HG02623 (cell line): ENCODE measurements around the gene DAPK1.
"Not testable (repeated sequence)": the region's sequence is repeated elsewhere in the genome, so short reads cannot be mapped to it uniquely, and the experiment has no call there.

Experiments used
- ATAC-seq: cut with Tn5 transposase; IDR thresholded peaks from one replicate; pipeline ENCODE4 v1.9.1; 2021; ENCODE audit warnings: moderate library complexity; ENCODE audit not compliant: unreplicated experiment

DAPK1 gene

DNA sequence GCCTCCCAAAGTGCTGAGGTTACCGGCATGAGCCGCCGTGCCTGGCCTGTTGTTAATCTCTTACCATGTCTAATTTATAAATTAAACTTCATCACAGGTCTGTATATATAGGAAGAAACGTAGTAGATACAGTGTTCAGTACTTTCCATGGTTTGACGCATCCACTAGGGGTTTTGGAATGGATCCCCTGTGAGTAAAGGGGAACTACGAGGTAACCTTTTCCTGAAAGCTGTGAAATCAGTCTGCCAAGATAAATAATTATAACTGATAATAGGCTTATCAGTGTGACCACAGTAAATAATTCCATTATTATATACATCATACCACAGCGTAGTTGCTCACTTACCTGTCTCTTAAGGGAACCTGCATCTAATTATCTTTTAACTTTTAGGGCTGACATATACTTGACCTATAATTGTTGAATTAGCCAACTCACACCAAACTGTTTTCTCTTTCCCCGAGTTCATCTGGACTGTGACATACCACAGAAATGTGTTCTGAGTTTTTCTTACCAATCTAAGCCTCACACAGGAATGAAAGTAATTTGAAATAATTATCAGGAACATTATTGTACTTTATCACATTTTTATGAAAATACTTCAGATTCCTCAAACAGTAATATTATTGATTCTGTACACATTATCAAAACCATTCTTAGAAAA is 42.9 kb downstream of the DAPK1 start:
- ATAC-seq, result no peak

DNA sequence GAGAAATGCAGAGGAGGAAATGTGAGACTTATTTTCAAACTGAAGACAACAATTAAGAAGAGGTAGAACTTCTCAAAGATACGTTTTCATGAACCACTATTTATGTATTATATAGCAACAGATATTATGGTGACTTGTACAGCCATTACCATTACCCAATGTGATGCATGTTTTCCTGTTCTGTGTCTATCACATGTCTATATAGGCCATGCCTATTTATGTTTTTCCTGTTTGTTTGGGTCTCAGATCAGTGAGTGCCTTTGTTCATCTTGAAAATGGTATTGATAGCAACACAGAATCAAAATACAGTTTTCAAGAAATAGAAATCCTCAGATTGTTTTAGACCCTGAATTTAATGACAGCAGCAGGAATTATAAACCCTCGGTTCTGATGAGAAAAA is 44.0 kb downstream of the DAPK1 start:
- ATAC-seq, result no peak

DNA sequence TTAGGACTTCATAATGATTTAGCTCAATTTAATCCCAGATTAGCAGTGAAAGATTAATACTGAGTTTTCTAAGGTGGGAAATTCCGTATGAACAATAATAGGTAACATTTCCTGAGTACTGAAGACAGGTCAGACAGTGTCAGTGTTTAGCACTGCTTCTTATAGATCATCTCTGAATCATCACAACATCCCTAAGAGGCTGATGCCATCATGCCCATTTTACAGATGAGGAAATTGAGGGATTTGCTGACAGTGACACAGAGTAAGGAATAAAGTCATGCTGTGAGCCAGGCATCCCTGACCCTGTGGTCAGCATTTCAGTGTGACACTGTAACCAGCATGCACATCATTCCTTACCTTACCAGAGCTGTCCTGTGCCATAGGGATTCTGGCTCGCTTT is 44.5 kb downstream of the DAPK1 start:
- no peak for ATAC-seq

DNA sequence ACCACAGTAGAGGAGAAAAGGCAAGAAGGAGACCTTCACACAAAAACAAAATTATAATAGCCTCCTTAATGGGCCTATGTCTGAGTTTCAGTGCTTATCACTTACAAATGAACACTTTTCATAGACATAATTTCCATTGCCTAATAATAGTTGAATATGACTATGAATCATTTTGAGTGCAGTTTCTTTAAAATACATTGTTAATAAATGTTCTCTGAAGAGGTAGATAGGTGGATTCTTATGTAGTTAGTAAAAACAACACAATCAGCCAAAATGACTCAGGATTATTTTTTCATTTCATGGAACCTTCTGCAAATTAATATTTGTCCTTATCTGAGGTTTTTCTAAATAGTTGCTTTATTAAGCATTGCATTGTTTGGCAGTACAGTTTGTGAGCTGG is 45.6 kb downstream of the DAPK1 start:
- no peak for ATAC-seq

DNA sequence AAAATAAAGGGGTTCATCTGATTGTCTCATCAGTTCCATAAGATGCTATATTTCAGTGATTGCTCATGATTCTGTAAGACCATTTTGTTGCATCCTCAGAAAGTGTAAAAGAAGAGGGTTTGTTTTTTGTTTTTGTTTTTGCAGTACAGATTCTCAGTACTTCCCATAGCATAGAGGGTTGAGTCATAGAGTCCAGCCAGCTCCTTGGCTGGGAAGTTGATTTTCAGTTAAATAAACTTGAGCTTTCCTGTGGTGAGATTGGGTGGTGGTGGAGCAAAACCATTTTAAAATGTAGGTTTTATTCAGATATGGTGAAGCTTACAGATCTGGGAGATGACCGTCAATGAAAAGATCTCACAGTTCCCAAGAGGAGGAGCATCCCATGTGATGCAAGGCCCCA is 48.2 kb downstream of the DAPK1 start:
- ATAC-seq, result no peak

DNA sequence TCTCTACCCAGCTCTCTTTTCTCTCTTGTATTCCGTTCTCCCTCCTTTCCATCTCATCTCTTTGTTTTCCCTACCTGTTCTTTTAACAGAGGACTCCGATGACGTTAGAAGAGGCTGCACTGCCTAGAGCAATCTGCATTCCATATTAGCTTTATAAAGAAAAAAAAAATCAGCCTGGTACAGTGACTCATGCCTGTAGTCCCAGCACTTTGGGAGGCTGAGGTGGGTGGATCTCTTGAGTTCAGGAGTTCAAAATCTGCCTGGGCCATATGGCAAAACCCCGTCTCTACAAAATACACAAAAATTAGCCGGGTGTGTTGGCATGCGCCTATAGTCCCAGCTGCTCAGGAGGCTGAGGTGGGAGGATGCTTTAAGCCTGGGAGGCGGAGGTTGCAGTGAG is 49.0 kb downstream of the DAPK1 start:
- ATAC-seq, result no peak

DNA sequence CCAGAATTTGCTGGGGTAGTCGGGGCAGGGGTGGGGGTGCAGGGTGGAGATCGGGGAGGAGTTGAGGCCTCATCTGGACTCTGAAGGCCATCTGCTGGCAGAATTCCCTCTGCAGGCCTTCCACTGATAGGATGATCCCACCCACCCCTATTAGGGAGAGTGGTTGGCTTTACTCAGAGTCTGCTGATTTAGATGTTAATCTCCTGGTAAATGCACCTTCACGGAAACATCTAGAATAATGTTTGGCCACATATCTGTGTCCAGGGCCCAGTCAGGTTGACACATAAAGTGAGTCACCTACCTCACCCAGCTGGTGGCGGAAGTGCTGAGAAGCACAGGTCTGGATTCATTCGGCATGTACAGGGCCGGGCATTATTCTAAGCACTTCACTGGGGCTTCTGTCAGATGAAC is 50.0 kb downstream of the DAPK1 start:
- no peak for ATAC-seq

DNA sequence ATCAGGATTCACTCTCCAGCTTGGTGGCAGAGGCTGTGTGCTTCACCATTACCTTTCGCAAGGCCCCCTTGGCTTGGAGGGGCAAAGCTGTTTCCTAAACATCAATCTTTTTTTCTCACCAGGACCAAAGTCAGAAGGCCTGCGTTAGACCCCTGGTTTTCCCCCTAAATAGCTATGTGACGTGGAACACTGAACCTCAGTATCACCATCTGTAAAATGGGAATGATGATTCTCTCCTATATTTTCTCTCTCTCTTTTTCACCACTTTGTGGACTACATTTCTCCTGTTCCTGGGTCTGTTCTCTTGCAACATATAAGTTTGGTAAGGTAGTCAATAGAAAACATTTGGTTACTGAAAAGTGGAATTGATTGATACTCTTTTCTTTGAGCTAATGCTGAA is 50.5 kb downstream of the DAPK1 start:
- no peak for ATAC-seq

DNA sequence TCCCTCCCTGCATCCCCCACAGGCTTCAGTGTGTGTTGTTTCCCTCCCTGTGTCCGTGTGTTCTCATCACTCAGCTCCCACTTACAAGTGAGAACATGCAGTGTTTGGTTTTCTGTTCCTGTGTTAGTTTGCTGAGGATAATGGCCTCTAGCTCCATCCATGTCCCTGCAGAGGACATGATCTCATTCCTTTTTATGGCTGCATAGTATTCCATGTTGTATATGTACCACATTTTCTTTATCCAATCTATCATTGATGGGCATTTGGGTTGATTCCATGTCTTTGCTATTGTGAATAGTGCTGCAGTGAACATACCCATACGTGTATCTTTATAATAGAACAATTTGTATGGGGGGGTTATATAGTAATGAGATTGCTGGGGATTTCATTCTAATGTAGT is 51.4 kb downstream of the DAPK1 start:
- ATAC-seq, result not testable (repeated sequence)

DNA sequence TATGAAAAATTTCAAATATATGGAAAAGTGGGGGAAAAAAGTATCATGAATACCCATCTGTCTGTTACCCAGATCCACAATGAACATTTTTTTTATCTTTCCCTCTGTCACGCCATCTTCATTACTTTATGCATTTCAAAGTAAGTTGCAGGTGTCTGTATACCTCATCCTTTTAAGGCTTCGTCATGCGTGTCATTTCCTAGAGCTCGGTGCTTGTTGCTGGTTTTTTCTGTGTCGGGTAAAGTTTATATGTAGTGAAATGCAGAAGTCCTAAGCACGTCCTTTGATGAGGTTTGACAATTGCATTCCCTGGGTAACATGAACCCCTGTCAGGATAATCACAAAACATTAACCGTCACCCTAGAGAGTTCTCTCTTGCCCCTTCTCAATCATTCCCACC is 52.1 kb downstream of the DAPK1 start:
- no peak for ATAC-seq

DNA sequence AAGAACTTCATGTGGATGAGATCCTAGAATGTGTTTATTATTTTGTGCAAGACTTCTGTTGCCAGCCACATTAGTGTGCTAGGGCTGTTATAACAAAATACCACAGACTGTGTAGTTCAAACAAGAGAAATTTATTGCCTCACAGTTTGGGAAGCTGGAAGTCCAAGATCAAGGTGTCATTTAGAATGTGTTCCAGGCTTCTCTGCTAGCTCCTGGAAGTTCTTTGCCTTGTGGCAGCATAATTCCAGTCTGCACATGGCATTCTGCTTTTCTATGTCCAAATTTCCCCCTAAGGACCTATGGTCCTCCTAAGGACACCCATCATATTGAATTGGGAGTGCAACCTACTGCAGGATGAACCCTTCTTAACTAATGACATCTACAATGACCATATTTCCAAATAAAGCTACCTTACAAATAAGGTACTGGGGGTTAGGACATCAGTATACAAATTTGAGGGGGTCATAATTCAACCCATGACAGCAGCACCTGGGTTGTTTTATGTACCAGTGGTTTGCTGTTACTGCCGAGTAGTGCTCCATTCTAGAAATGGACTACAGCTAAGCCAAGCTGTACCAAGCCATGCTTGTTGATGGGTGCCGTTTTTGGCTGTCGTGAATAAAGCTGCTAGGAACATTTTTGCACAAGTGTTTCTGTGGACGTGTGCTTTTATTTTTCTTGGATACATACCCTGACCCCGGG is 52.7 kb downstream of the DAPK1 start:
- ATAC-seq, result no peak

DNA sequence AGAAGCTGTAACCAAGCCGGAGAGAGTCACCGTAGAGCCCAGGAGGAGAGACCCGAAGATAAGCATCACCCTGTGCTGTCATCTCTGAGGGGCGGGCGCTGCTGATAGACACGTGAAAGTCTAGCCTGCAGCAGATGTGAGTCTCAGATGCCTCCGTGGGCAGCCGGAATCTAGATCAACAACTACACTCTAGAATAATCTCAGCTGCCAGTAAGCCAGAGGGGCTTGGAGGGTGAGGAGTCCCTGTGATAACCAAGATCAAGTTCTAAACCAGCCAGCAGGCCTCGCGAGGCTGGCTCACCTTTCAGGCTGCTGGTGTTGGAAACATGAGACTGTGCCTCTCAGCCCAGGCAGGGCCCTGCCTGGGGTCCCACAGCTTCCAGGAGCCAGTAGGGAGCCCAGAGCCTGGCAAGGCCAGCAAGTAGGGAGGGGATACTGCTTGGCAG is 54.1 kb downstream of the DAPK1 start:
- ATAC-seq, result no peak

DNA sequence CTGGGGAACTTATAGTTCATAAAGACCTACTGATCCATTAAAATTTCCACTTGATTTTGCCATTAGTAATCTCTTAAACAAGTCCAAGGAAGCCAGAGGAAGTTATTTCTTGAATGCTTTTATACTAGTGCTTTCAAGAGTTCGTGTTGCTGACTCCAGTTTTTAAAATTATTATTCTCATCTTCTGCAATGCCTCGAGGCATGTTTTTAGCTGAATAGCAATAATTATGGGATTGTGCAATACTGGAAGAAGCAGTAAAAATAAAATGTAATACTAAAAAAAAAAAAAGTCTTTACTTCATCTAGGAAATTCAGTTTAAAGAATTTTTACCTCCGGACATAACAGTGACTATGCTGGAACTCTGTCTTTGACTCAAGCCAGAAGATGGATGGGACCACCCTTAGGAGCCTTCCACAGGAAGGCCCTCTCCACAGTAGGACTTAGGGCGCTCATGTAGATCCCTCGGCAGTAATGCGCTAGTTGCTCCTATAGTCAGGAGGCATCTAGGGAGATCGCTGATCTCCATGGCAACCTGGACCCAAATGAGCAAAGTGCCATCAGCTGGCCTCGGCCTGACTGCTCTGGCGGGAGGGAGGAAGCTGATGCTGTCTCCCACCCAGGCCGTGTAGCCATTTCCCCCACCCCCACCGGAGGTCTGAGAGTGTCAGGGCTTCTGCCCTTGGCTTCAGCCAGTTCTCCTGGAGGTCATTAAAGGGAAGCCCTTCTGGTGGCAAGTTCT is 56.7 kb downstream of the DAPK1 start:
- no peak for ATAC-seq

DNA sequence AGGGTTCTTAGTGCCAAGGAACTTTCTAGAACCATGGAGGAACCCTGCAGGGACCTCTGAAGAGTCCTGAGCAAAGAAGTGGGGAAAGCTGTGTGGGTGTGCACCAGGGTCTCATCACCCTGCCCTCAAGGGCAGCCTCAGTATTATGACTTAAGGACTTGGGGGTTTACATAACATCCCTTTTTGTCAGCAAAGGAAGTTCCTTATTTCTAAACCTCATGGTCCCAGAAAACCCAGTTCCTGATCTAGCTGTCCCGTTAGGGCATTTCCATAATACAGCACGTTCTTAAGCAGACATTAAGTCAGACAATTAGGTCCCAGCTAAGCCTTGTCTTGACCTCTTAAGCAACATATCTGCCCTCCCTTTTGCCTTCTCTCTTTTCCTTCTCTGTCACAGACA is 57.3 kb downstream of the DAPK1 start:
- ATAC-seq, result no peak

DNA sequence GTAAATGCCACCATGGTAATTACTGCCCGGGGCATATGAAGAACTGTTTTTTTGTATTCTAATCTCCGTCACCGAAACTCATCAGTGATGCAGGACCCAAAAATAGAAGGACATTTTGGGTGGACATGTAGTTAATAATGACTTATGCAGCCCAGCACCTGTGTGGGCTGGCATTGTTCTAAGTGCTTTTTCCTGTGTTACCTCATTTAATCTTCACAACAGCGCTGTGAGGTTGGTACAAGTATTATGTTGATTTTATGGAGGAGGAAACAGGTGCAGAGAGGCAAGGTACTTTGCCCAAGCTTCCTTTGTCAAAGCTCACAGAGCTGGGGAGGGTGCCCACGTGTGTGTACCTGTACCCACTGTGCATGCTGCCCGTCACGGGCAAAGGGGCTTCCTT is 58.4 kb downstream of the DAPK1 start:
- no peak for ATAC-seq

DNA sequence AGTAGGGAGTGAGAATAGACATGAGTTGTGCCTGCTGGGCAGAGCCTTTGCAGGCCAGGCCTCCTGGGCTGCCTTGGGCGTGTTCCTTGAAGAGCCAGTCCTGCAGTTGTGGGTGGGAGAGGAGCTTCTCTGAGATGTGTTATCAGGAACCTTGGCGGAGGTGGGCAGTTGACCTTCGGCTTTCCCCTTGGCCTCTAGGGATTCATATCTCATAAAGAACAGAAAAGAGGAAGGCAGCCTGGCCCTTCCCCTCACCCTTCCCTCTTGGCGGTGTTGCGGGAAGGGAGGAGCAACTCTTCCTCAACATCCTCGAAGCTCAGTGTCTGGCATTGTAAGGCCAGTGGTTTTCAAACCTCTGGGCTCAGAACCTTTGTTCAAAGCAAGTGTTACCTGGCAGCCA is 59.2 kb downstream of the DAPK1 start:
- ATAC-seq, result no peak

DNA sequence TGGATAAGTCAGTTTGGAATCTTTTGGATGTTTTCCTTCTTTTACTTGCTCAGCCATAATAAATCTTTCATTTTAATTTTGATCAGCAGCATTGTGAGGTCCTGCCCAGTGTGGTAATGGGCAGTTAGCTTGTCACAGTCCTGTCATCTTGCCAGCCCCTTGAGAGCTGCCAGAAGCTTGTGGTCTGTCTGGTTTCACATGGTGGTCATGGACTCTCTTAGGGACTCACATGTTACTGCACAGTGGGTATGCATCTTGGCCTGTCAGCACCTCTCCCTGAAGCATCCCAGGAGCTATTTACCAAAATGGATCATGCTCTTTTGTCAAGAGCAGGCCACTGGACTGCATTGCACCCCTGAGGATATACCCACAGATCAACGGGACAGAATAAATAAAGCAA is 60.3 kb downstream of the DAPK1 start:
- ATAC-seq, result no peak

DNA sequence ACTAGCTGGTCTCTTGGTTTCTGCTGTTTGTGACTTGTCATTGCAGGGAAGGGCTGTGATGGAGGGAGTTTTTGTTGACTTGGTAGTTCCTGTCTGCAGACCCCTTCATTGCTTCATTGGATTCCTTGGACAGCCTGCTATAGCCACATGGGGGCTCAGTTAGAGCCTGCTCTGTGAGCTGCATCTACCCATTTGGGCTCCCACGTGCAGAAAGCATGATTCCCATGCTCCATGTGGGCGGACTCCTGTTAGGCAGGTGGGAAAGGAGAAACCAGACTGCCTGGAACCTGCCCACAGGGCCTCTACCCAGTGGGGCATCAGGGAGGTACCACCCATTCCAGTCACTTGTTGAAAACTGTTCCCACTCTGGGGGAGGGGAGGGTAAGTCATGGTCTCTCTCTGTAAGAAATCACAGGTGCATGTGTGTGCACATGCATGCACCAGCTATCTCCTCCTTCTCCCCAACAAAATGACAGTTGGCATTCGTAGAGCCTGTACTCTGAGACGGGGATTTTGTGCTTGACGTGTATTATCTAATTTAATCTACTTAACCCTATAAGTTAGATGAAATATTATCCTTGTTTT is 61.0 kb downstream of the DAPK1 start:
- no peak for ATAC-seq

DNA sequence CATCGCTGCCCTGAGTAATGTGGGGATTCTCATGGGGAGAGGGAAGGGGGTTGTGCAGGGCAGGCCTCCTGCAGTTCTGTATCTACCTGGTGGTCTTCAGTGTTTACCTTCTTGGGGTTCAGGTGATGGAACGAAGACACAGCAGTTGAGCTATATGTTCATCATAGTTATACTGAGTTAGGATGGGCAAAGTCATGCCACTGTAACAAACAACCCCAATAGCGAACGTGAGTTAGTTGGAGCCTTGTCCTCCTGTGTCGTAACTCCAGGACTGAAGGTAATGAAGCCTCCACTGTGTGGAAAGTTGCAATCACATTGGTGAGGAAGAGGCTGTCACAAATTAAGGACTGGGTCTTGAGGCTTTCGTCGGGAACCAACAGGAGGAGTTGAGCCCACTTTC is 64.4 kb downstream of the DAPK1 start:
- no peak for ATAC-seq

DNA sequence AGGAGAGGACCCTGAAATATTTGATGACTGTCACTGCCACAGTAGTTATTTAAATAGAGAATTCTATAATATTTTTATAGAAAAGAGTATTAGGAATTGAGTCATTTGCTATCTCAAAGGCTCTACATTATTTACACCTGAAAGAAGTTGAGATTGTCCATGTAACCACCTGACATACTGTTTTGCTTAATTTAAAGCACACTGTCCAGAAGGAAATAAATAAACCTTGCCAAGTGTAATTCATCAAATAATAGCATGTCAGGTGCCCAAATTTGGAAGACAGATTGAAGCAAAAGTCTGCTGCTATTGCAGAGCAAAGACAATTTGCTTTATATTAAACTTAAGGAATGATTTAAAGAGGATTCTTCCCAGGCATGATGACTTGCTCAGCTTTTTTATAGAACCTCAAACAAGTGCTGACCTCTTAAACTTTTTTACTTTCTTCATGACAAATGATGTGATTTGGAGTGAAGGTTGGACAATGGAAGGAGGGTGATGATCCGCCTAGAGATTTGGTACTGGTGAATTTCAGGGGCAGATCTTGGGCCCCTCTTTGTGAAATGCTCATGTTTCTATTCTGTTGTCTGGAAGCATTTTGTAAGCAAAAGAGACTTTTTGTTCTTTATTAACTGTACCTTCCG is 65.0 kb downstream of the DAPK1 start:
- ATAC-seq, result no peak

DNA sequence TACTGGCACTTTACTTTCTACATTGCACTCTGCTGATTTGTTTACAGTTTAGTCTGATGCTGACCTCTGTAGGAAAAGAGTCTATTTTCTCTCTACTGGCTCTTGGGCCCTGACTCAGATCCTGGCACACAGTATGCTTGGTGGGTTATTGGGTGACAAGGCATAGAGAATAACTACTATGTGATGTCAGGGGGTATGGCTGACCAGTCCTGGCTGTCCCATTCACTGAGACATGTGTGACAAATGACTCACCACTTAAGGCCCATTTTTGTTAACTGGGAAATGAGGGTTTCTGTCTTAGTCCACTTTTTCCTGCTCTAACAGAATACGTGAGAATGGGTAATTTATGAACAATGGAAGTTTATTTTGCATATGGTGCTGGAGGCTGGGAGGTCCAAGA is 66.4 kb downstream of the DAPK1 start:
- ATAC-seq, result no peak
